ENCODE measurements around the gene TSG101. TPM values are rescaled to one million over a fixed set of nuclear protein-coding genes. Genes with fewer than 3 reads are reported as not detected.

Gene TSG101
- 10 to 100 TPM; 48.3 to 59.0 TPM for total RNA-seq

DNA sequence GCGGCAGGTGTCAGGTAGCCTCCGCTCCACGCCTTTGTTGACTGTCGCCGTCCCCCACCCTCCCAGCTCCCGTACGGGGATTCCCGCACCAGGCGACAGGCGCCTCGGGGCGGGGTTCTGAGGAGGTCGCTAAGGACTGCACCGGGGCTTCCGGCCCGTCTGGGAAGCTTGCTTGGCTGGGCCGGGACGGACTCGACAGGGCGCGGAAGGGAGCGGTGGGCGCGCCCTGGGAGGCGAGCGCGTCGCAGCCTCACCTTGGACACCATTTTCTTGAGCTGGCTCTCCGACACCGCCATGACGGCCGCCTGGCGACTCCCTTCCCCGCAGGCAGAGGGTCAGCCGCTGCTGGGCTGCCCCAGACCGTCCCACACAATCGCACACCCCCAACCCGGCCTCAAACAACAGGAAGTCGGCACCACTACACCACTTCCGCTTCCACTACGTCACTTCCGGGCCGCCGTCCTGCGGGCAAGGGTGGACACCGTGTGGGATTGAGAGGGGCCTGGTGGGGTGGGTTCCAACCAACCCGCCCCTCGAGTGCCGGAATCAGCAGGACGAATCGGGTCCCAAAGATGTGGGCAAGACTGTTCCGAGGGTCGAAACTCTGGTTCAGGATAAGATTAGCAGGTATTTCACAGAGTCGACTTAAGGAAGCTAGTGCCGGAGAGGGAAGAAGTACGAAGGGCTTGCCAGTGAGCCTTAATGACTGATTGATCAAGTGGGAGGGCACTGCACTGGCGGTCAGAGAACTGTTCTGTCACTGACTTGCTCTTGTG lies at the start of gene TSG101:
Gene TSG101 (minus strand): TSS at position 422 of the 776 bp plus-strand sequence. CDS start 126 bp downstream, at position 296.
- ATAC-seq (replicated peaks in 1 of 2) (peak; percentile 95 to 96), DNase-seq (peak; percentile 93 to 97)
- H3K4me3 Mint-ChIP-seq: peak within 1 kb of the TSS; percentile 99 to 100
- H3K4me1 Mint-ChIP-seq (ENCODE audit: low read depth): peaks cover 45% of the 10 kb centered on the region
- H3K27ac Mint-ChIP-seq: peak within 1 kb of the TSS; percentile 99
- H3K36me3 Mint-ChIP-seq (ENCODE audit: insufficient read depth in 2 of 2): peaks cover 6 to 9% of the 10 kb centered on the region in 2 donors
- no peaks in the 10 kb centered on the region for H3K9me3 Mint-ChIP-seq
- no peaks in the 10 kb centered on the region for H3K27me3 Mint-ChIP-seq (ENCODE audit: low read depth)

DNA sequence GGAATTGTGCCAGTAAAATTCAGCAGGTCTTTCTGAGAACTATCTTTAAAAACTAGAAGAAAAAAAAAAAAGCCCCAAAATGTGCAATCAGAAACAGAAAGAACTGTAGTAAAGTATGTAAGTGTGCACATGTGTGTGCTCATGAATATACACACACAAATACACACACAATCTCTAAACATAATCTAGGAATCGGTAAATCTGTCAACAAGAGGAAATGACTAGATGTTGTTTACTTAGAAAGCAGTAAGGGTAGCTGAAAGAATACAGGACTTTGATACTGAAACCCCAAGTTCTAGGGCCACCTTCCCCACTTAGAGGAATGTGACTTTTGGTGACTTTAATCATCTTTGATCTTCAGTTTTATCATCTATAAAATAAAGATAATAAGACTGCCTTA lies 48.6 kb upstream of the TSG101 start:
- Mint-ChIP-seq H3K27me3 (ENCODE audit: low read depth) (no peaks in the 10 kb centered on the region), H3K4me1 (ENCODE audit: low read depth) (peaks cover 14% of the 10 kb centered on the region), H3K4me3 (no peak overlapping the region), H3K36me3 (ENCODE audit: insufficient read depth in 2 of 2) (peaks cover 4 to 6% of the 10 kb centered on the region in 2 donors), H3K27ac (no peak overlapping the region), H3K9me3 (no peaks in the 10 kb centered on the region)
- DNase-seq (no peak), ATAC-seq (replicated peaks in 1 of 2) (no peak)

- H3K4me3 Mint-ChIP-seq: no peak overlapping the region
- H3K27me3 Mint-ChIP-seq (ENCODE audit: low read depth): no peaks in the 10 kb centered on the region
- ATAC-seq (replicated peaks in 1 of 2): no peak
- DNase-seq: no peak
- H3K9me3 Mint-ChIP-seq: no peaks in the 10 kb centered on the region
- H3K4me1 Mint-ChIP-seq (ENCODE audit: low read depth): no peaks in the 10 kb centered on the region
- H3K27ac Mint-ChIP-seq: no peak overlapping the region
- peaks cover 0 to 5% of the 10 kb centered on the region in 2 donors for H3K36me3 Mint-ChIP-seq (ENCODE audit: insufficient read depth in 2 of 2)
Observed at GRCh38 chr11:18567081-18567480, 40.3 kb upstream of the TSG101 start.

- no peak overlapping the region for H3K27ac Mint-ChIP-seq
- no peak overlapping the region for H3K4me3 Mint-ChIP-seq
- no peaks in the 10 kb centered on the region for H3K4me1 Mint-ChIP-seq (ENCODE audit: low read depth)
- ATAC-seq (replicated peaks in 1 of 2): no peak
- no peaks in the 10 kb centered on the region for H3K27me3 Mint-ChIP-seq (ENCODE audit: low read depth)
- H3K9me3 Mint-ChIP-seq: no peaks in the 10 kb centered on the region
- DNase-seq: no peak
- peaks cover 0 to 5% of the 10 kb centered on the region in 2 donors for H3K36me3 Mint-ChIP-seq (ENCODE audit: insufficient read depth in 2 of 2)
Observed at GRCh38 chr11:18566406-18566805, 39.7 kb upstream of the TSG101 start.

DNA sequence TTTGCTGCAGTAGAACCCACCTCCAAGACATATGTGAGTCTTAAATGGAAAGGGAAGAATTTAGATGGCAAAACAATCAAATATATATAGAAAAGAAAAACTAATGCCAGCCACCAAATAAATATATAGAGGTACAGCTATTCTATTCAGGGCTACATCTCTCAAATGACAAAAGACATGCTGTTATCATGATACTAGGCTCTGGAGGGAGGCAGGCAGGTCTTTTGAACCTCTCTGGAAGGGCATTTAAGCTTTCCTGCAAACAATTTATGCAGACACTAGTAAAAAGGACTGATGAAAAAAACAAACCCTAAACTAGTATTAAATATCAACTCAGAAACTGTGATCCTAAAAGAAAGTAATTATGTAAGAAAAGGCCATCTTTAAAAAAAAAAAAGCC lies 37.4 kb upstream of the TSG101 start:
- Mint-ChIP-seq H3K4me3 (no peak overlapping the region), H3K9me3 (no peaks in the 10 kb centered on the region), H3K27me3 (ENCODE audit: low read depth) (no peaks in the 10 kb centered on the region), H3K36me3 (ENCODE audit: insufficient read depth in 2 of 2) (peaks cover 0 to 3% of the 10 kb centered on the region in 2 donors), H3K27ac (no peak overlapping the region), H3K4me1 (ENCODE audit: low read depth) (no peaks in the 10 kb centered on the region)
- DNase-seq (no peak), ATAC-seq (replicated peaks in 1 of 2) (no peak)

GRCh38 chr11:18563090-18563730 lies 36.5 kb upstream of the TSG101 start:
- no peaks in the 10 kb centered on the region for H3K27me3 Mint-ChIP-seq (ENCODE audit: low read depth)
- no peaks in the 10 kb centered on the region for H3K4me1 Mint-ChIP-seq (ENCODE audit: low read depth)
- ATAC-seq (replicated peaks in 1 of 2): no peak
- no peak for DNase-seq
- no peaks in the 10 kb centered on the region for H3K9me3 Mint-ChIP-seq
- H3K4me3 Mint-ChIP-seq: no peak overlapping the region
- no peak overlapping the region for H3K27ac Mint-ChIP-seq
- peaks cover 0 to 4% of the 10 kb centered on the region in 2 donors for H3K36me3 Mint-ChIP-seq (ENCODE audit: insufficient read depth in 2 of 2)

- no peak overlapping the region for H3K27ac Mint-ChIP-seq
- H3K27me3 Mint-ChIP-seq (ENCODE audit: low read depth): no peaks in the 10 kb centered on the region
- DNase-seq: no peak
- H3K36me3 Mint-ChIP-seq (ENCODE audit: insufficient read depth in 2 of 2): peaks cover 4% of the 10 kb centered on the region in 2 donors
- H3K4me1 Mint-ChIP-seq (ENCODE audit: low read depth): no peaks in the 10 kb centered on the region
- no peak for ATAC-seq (replicated peaks in 1 of 2)
- no peaks in the 10 kb centered on the region for H3K9me3 Mint-ChIP-seq
- H3K4me3 Mint-ChIP-seq: no peak overlapping the region
Observed at GRCh38 chr11:18548001-18548400, 21.3 kb upstream of the TSG101 start.

- DNase-seq (no peak), ATAC-seq (replicated peaks in 1 of 2) (peak; percentile 42 to 46)
- H3K4me1 Mint-ChIP-seq (ENCODE audit: low read depth): no peaks in the 10 kb centered on the region
- H3K27me3 Mint-ChIP-seq (ENCODE audit: low read depth): no peaks in the 10 kb centered on the region
- no peaks in the 10 kb centered on the region for H3K9me3 Mint-ChIP-seq
- no peak overlapping the region for H3K27ac Mint-ChIP-seq
- H3K36me3 Mint-ChIP-seq (ENCODE audit: insufficient read depth in 2 of 2): peaks cover 2% of the 10 kb centered on the region in 2 donors
- H3K4me3 Mint-ChIP-seq: no peak overlapping the region
Observed at GRCh38 chr11:18540207-18541009, 13.7 kb upstream of the TSG101 start.

DNA sequence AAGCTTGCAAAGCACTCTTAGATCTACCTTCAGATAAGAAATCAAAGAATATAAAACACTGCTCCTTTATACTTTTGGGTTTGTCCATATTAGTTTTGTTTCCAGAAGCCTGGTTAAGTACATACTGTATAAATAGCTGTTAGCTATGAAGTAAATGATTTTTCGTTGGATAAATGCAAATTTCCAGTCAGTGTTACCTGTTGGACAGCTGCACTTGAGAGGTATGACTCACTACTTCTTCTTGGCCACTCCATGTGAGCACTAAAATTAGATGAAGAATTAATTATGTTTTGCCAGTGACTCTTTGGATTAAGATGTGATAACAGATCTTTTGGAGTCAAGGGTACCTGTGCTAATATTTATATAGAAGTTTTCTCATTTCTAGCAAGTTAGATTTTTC lies 9.5 kb upstream of the TSG101 start:
- Mint-ChIP-seq H3K4me1 (ENCODE audit: low read depth) (peaks cover 3% of the 10 kb centered on the region), H3K36me3 (ENCODE audit: insufficient read depth in 2 of 2) (no peaks in the 10 kb centered on the region), H3K27ac (no peak overlapping the region), H3K4me3 (no peak overlapping the region), H3K27me3 (ENCODE audit: low read depth) (no peaks in the 10 kb centered on the region), H3K9me3 (no peaks in the 10 kb centered on the region)
- DNase-seq: no peak
- no peak for ATAC-seq (replicated peaks in 1 of 2)

DNA sequence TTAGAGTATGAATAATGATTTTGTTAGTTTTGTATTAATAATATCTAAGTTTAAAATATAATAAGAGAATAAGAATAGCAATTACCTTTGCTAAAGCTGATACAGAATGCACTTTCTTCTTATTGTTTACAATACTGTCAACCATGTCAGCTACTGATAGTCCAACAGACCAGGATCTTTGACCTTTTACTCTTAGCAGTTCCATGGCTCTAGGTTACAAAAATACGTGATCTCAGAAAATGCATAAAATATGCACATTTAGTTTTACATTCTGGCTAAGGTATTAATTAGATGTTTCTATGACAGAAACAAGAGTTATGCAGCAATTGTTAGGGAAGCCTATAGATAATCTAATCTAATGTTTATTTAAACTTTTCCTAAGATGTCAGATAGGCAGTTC lies 7.5 kb upstream of the TSG101 start:
- no peak overlapping the region for H3K4me3 Mint-ChIP-seq
- ATAC-seq (replicated peaks in 1 of 2) (no peak), DNase-seq (no peak)
- peaks cover 4% of the 10 kb centered on the region for H3K4me1 Mint-ChIP-seq (ENCODE audit: low read depth)
- no peak overlapping the region for H3K27ac Mint-ChIP-seq
- no peaks in the 10 kb centered on the region for H3K27me3 Mint-ChIP-seq (ENCODE audit: low read depth)
- no peaks in the 10 kb centered on the region for H3K9me3 Mint-ChIP-seq
- H3K36me3 Mint-ChIP-seq (ENCODE audit: insufficient read depth in 2 of 2): no peaks in the 10 kb centered on the region

- DNase-seq: no peak
- ATAC-seq (replicated peaks in 1 of 2): no peak
- peaks cover 4% of the 10 kb centered on the region for H3K4me1 Mint-ChIP-seq (ENCODE audit: low read depth)
- H3K4me3 Mint-ChIP-seq: no peak overlapping the region
- no peaks in the 10 kb centered on the region for H3K27me3 Mint-ChIP-seq (ENCODE audit: low read depth)
- no peaks in the 10 kb centered on the region for H3K9me3 Mint-ChIP-seq
- H3K36me3 Mint-ChIP-seq (ENCODE audit: insufficient read depth in 2 of 2): no peaks in the 10 kb centered on the region
- H3K27ac Mint-ChIP-seq: no peak overlapping the region
Observed at GRCh38 chr11:18533365-18533764, 6.6 kb upstream of the TSG101 start.

- Mint-ChIP-seq H3K4me3 (peak overlapping the region; percentile 99 to 100), H3K27ac (peak overlapping the region; percentile 99), H3K27me3 (ENCODE audit: low read depth) (no peaks in the 10 kb centered on the region), H3K4me1 (ENCODE audit: low read depth) (peaks cover 38% of the 10 kb centered on the region), H3K36me3 (ENCODE audit: insufficient read depth in 2 of 2) (peaks cover 3 to 4% of the 10 kb centered on the region in 2 donors), H3K9me3 (no peaks in the 10 kb centered on the region)
- ATAC-seq (replicated peaks in 1 of 2) (no peak), DNase-seq (no peak)
Observed at GRCh38 chr11:18527512-18527911, 770 bp upstream of the TSG101 start.

DNA sequence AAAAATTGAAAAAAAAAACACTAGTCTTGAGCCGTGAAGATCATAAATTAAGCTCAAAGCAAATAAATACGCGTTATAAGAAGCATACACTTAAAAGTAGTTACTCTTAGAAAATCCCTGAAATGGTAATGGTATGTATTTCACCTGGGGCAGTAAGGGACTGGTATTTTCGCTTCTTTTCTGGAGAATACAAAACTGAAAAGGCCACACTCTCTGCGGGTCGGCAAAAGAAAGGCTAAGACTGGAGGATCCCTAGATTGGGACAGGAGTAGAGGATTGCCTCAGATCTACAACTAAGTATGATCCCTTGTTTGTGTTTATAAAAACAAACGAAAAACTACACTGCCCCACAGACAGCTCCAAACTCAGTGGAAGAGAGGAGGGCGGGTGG lies 617 bp downstream of the TSG101 start:
- Mint-ChIP-seq H3K27ac (peak overlapping the region; percentile 99), H3K27me3 (ENCODE audit: low read depth) (no peaks in the 10 kb centered on the region), H3K9me3 (no peaks in the 10 kb centered on the region), H3K4me1 (ENCODE audit: low read depth) (peaks cover 41% of the 10 kb centered on the region), H3K36me3 (ENCODE audit: insufficient read depth in 2 of 2) (peaks cover 6 to 9% of the 10 kb centered on the region in 2 donors), H3K4me3 (peak overlapping the region; percentile 99 to 100)
- DNase-seq (no peak), ATAC-seq (replicated peaks in 1 of 2) (no peak)

Measured in activated T-cell treated with anti-CD3 and anti-CD28 coated beads, Interleukin-2, amount 50 U/mL, for 72 hours (primary cell).